Natural killer cell (primary cell): ENCODE results near the gene LEMD3. TPM values are rescaled to one million over a fixed set of nuclear protein-coding genes. Genes with fewer than 3 reads are reported as not detected.

Source experiments
- ATAC-seq, 3 donors: fragments of 150-1000 bp in 2 of 3; fragments of 200-7000 bp in 1 of 3; cut with Tn5 transposase; 1 replicate in 1 of 3; 2 replicates in 2 of 3; pipeline ENCODE4 v1.10.0; 2021; ENCODE audit warnings: mild to moderate bottlenecking in 2 of 3, moderate library complexity in 2 of 3
- DNase-seq, 2 donors: peaks; one replicate each; pipeline versions ENCODE4 v3.0.0 to v3.0.0-alpha.2; 2013 to 2021; ENCODE audit warnings: mixed read lengths in 1 of 2
- H3K27ac ChIP-seq: one replicate; pipeline ENCODE4 v1.5.1; 2013; ENCODE audit warnings: mild to moderate bottlenecking, low read length
- H3K27me3 ChIP-seq: one replicate; pipeline ENCODE4 v1.6.1; 2013; ENCODE audit warnings: low read length; ENCODE audit not compliant: control insufficient read depth, insufficient read depth
- H3K36me3 ChIP-seq: one replicate; pipeline ENCODE4 v1.6.1; 2013; ENCODE audit warnings: low read length; ENCODE audit not compliant: control insufficient read depth, insufficient read depth
- H3K4me1 ChIP-seq: one replicate; pipeline ENCODE4 v1.6.1; 2013; ENCODE audit warnings: low read length; ENCODE audit not compliant: control insufficient read depth, insufficient read depth
- H3K4me3 ChIP-seq: one replicate; pipeline ENCODE4 v1.5.1; 2013; ENCODE audit warnings: low read length
- H3K9me3 ChIP-seq: one replicate; pipeline ENCODE4 v1.6.1; 2013; ENCODE audit warnings: low read length; ENCODE audit not compliant: control insufficient read depth, insufficient read depth
- H3K27ac Mint-ChIP-seq, 2 donors: one replicate each; pipeline ENCODE4 v1.8.0; 2022; ENCODE audit warnings: mild to moderate bottlenecking in 2 of 2, mixed read lengths in 2 of 2, moderate library complexity in 1 of 2
- H3K27me3 Mint-ChIP-seq, 2 donors: one replicate each; pipeline ENCODE4 v1.8.0; 2022; ENCODE audit warnings: low read depth in 2 of 2, mixed read lengths in 2 of 2
- H3K36me3 Mint-ChIP-seq: one replicate; pipeline ENCODE4 v1.8.0; 2022; ENCODE audit warnings: mixed read lengths
- H3K4me1 Mint-ChIP-seq, 2 donors: one replicate each; pipeline ENCODE4 v1.8.0; 2022; ENCODE audit warnings: mixed read lengths in 2 of 2
- H3K4me3 Mint-ChIP-seq: one replicate; pipeline ENCODE4 v1.8.0; 2022; ENCODE audit warnings: mild to moderate bottlenecking, moderate library complexity, mixed read lengths
- H3K9me3 Mint-ChIP-seq, 2 donors: one replicate each; pipeline ENCODE4 v1.8.0; 2022; ENCODE audit warnings: mixed read lengths in 2 of 2
- WGBS: methylation state at CpG from one replicate; pipeline ENCODE4 v1.1.7; 2013; ENCODE audit warnings: missing lambda C conversion rate; ENCODE audit not compliant: insufficient coverage; 5-methylcytosine and 5-hydroxymethylcytosine counted together
- intact Hi-C: fragments of 100-400 bp; cut with micrococcal nuclease; formaldehyde crosslinking; loops from one replicate; pipeline ENCODE4 v1.14.2; 2022
- total RNA-seq, 4 donors: library from RNA; stranded (reverse); fragments of 120-200 nt in 1 of 4; gene quantifications; one replicate each; pipeline versions ENCODE4 v1.2.3 to v1.2.4, GENCODE V29; 2013 to 2022
- TF ChIP-seq, protein P1 (sequence below): fragments of 200-600 bp; IDR thresholded peaks from one replicate; pipeline ENCODE4 v1.8.0; 2022; ENCODE audit warnings: antibody characterized with exemption

Gene LEMD3
- total RNA-seq, 3 donors from 2014 or later (not counting 1 experiment from before 2014, with no cell fraction given), result 67.3 to 76.2 (median 71.1) TPM

DNA sequence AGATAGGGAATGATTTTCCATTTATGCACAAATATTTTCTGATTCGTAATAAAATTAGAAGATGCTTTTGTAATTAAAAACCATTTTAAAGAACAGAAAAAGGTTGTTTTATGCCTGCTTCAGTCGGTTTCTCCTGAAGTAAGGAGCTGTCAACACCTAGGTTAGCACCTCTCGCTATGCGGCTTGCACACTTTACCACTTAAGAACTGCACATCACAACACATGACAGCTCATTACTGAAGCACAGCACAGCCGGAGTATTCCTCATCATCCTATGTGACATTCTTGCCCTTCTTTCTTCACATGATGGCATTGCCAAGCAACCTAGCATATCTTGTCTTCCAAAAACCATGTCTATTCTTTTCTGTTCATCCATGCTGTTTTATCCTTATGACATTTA is 42.9 kb upstream of the LEMD3 start:
- H3K4me3 ChIP-seq, result no peak overlapping the region
- H3K9me3 ChIP-seq, result no peaks in the 10 kb centered on the region
- peaks cover 41% of the 10 kb centered on the region for H3K27me3 ChIP-seq
- Mint-ChIP-seq H3K9me3 (no peaks in the 10 kb centered on the region), H3K4me3 (no peak overlapping the region), H3K4me1 (peaks cover 0 to 5% of the 10 kb centered on the region in 2 donors), H3K27me3 (peaks cover 12 to 23% of the 10 kb centered on the region in 2 donors), H3K27ac (no peak overlapping the region), H3K36me3 (no peaks in the 10 kb centered on the region)
- WGBS, result 70% methylated on average over 5 of the region's 5 CpGs
- H3K27ac ChIP-seq, result no peak overlapping the region
- intact Hi-C loops, result no loop called here
- ATAC-seq, result peak; percentile 54 to 77 (median 62)
- TF ChIP-seq, protein P1, sequence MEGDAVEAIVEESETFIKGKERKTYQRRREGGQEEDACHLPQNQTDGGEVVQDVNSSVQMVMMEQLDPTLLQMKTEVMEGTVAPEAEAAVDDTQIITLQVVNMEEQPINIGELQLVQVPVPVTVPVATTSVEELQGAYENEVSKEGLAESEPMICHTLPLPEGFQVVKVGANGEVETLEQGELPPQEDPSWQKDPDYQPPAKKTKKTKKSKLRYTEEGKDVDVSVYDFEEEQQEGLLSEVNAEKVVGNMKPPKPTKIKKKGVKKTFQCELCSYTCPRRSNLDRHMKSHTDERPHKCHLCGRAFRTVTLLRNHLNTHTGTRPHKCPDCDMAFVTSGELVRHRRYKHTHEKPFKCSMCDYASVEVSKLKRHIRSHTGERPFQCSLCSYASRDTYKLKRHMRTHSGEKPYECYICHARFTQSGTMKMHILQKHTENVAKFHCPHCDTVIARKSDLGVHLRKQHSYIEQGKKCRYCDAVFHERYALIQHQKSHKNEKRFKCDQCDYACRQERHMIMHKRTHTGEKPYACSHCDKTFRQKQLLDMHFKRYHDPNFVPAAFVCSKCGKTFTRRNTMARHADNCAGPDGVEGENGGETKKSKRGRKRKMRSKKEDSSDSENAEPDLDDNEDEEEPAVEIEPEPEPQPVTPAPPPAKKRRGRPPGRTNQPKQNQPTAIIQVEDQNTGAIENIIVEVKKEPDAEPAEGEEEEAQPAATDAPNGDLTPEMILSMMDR, result no peak
- H3K36me3 ChIP-seq, result no peaks in the 10 kb centered on the region
- H3K4me1 ChIP-seq, result peaks cover 3% of the 10 kb centered on the region
- peak in 1 of 2 donors; percentile 21 for DNase-seq

DNA sequence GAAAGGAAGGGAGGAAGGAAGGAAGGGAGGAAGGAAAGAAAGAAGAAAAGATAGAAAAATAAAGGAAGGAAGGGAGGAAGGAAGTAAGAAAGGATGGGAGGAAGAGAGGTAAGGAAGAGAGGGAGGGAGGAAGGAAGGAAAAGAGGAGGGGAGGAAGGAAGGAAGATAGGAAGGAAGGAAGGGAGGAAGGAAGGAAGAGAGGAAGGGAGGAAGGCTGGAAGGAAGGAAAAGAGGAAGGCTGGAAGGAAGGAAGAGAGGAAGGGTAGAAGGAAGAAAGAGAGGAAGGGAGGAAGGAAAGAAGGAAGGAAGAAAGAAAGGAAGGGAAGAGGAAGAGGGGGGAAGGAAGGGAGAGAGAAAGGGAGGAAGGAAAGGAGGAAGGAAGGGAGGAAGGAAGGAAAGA is 35.5 kb upstream of the LEMD3 start:
- TF ChIP-seq, protein P1, result no peak
- H3K9me3 Mint-ChIP-seq, result peaks cover 4 to 6% of the 10 kb centered on the region in 2 donors
- peaks cover 18 to 49% of the 10 kb centered on the region in 2 donors for H3K27me3 Mint-ChIP-seq
- no peaks in the 10 kb centered on the region for H3K4me1 Mint-ChIP-seq
- H3K4me3 Mint-ChIP-seq, result no peak overlapping the region
- no peaks in the 10 kb centered on the region for H3K4me1 ChIP-seq
- no peak overlapping the region for H3K4me3 ChIP-seq
- DNase-seq (no peak), ATAC-seq (no peak)
- H3K27me3 ChIP-seq, result peaks cover 15% of the 10 kb centered on the region
- intact Hi-C loops, result no loop called here
- H3K27ac Mint-ChIP-seq, result no peak overlapping the region
- no peaks in the 10 kb centered on the region for H3K9me3 ChIP-seq
- peaks cover 9% of the 10 kb centered on the region for H3K36me3 Mint-ChIP-seq
- no peak overlapping the region for H3K27ac ChIP-seq
- no peaks in the 10 kb centered on the region for H3K36me3 ChIP-seq

DNA sequence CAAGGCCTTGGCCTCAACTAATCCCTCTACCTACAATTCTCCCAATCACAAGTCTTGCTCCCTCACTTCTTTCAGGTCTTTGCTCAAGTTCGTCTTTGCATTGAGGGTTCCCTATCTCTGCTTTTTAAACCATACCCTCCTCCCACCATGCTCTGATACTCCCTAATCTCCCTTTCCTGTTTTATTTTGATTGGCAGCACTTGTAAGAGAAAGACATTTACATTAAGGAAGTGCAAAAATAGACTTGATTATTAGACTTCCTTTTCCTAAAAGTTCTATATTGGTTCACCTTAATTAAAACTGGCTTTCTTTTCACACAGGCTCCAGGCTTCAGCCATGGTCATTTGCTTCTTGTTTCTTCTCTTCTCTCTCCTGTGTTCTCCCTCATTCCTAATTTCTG is 30.0 kb upstream of the LEMD3 start:
- peaks cover 2 to 4% of the 10 kb centered on the region in 2 donors for H3K9me3 Mint-ChIP-seq
- 47% methylated on average over 1 of the region's 1 CpG for WGBS
- TF ChIP-seq, protein P1, result no peak
- intact Hi-C loops, result no loop called here
- ATAC-seq, result no peak
- H3K27me3 Mint-ChIP-seq, result peaks cover 18 to 56% of the 10 kb centered on the region in 2 donors
- H3K9me3 ChIP-seq, result no peaks in the 10 kb centered on the region
- H3K36me3 ChIP-seq, result no peaks in the 10 kb centered on the region
- H3K4me3 Mint-ChIP-seq, result no peak overlapping the region
- H3K36me3 Mint-ChIP-seq, result peaks cover 9% of the 10 kb centered on the region
- H3K27me3 ChIP-seq, result peaks cover 11% of the 10 kb centered on the region
- no peak overlapping the region for H3K27ac Mint-ChIP-seq
- no peak for DNase-seq
- H3K4me1 Mint-ChIP-seq, result no peaks in the 10 kb centered on the region
- H3K4me3 ChIP-seq, result no peak overlapping the region
- H3K27ac ChIP-seq, result no peak overlapping the region
- no peaks in the 10 kb centered on the region for H3K4me1 ChIP-seq

DNA sequence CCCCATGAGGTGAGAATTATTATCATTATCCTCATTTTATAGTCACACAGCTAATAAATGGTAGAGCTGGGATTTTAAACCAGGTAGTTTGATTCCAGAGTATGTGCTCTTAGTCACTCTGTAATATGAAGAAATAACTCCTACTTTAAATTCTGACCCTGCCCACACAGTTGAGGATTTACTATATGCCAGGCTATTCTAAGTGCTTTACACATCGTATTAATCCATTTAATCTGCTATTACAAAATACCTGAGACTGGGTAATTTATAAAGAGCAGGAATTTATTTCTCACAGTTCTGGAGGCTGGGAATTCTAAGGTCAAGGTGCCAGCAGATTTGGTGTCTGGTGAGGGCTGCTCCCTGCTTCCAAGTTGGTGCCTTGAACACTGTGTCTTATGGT is 28.6 kb upstream of the LEMD3 start:
- Mint-ChIP-seq H3K27me3 (peaks cover 22 to 57% of the 10 kb centered on the region in 2 donors), H3K27ac (no peak overlapping the region), H3K36me3 (peaks cover 8% of the 10 kb centered on the region), H3K4me3 (no peak overlapping the region), H3K9me3 (peaks cover 0 to 4% of the 10 kb centered on the region in 2 donors), H3K4me1 (no peaks in the 10 kb centered on the region)
- WGBS, result no CpG with 5 or more reads among the region's 1 CpG
- Histone ChIP-seq H3K9me3 (no peaks in the 10 kb centered on the region), H3K27me3 (peaks cover 11% of the 10 kb centered on the region), H3K27ac (no peak overlapping the region), H3K4me1 (no peaks in the 10 kb centered on the region), H3K36me3 (no peaks in the 10 kb centered on the region), H3K4me3 (no peak overlapping the region)
- ATAC-seq (no peak), DNase-seq (no peak)
- intact Hi-C loops, result no loop called here
- TF ChIP-seq, protein P1, result no peak
